Stimulated activated naive CD4-positive, alpha-beta T cell treated with Interleukin-2 at 50 U/mL for 16 hours (primary cell): ENCODE measurements around the gene TBL2.
"Not testable (repeated sequence)": the region's sequence is repeated elsewhere in the genome, so short reads cannot be mapped to it uniquely, and the experiment has no call there.

ENCODE experiments used
- DNase-seq: peaks from one replicate; lab custom pipeline; 2025; lab: John Stamatoyannopoulos, UW

Gene TBL2

GRCh38 chr7:73606801-73607691 lies 28.7 kb upstream of the TBL2 start:
- DNase-seq, result peak; percentile 41

- no peak for DNase-seq
Observed at GRCh38 chr7:73605601-73606220, 27.3 kb upstream of the TBL2 start.

- no peak for DNase-seq
Observed at GRCh38 chr7:73602721-73603651, 24.6 kb upstream of the TBL2 start.

- no peak for DNase-seq
Observed at GRCh38 chr7:73599916-73600315, 21.5 kb upstream of the TBL2 start.

- DNase-seq, result no peak
Observed at GRCh38 chr7:73599151-73599882, 20.9 kb upstream of the TBL2 start.

- DNase-seq, result no peak
Observed at GRCh38 chr7:73597978-73598782, 19.8 kb upstream of the TBL2 start.

GRCh38 chr7:73596191-73597065 lies 18.0 kb upstream of the TBL2 start:
- no peak for DNase-seq

- no peak for DNase-seq
Observed at GRCh38 chr7:73595358-73595757, 17.0 kb upstream of the TBL2 start.

GRCh38 chr7:73593207-73594045 lies 15.0 kb upstream of the TBL2 start:
- DNase-seq, result no peak

GRCh38 chr7:73586911-73587310 lies 8.5 kb upstream of the TBL2 start:
- DNase-seq, result no peak

GRCh38 chr7:73585196-73585595 lies 6.8 kb upstream of the TBL2 start:
- DNase-seq, result no peak

- DNase-seq, result no peak
Observed at GRCh38 chr7:73582664-73583202, 4.4 kb upstream of the TBL2 start.

- DNase-seq, result not testable (repeated sequence)
Observed at GRCh38 chr7:73581006-73581405, 2.6 kb upstream of the TBL2 start.

- no peak for DNase-seq
Observed at GRCh38 chr7:73577627-73578341, 595 bp downstream of the TBL2 start.

GRCh38 chr7:73573791-73574190 lies 4.6 kb downstream of the TBL2 start:
- no peak for DNase-seq

- DNase-seq, result no peak
Observed at GRCh38 chr7:73573276-73573675, 5.1 kb downstream of the TBL2 start.

- no peak for DNase-seq
Observed at GRCh38 chr7:73572767-73573186, 5.6 kb downstream of the TBL2 start.

- DNase-seq, result no peak
Observed at GRCh38 chr7:73570977-73571376, 7.4 kb downstream of the TBL2 start.
